ENCODE measurements around the gene POPDC3.

DNA sequence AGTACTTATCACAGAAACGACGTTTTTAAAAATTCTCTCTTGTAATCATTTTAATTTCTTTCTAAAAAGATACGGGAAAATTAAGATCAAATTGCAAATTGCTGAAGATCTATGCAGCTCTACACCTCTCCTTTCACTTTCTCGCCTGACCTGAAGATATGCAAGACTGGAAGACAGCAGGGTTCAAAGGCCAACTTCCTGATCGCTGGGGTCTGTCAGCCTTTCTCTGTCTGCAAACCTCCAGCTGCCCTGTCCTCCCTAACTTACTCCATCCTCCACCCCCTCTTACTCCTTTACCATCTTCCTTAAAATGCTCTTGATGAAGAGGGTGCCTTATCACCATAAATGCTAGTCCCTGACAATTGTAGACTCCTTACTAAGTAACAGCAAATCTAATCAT lies 63.7 kb downstream of the POPDC3 start:
- TF ChIP-seq, protein P1, sequence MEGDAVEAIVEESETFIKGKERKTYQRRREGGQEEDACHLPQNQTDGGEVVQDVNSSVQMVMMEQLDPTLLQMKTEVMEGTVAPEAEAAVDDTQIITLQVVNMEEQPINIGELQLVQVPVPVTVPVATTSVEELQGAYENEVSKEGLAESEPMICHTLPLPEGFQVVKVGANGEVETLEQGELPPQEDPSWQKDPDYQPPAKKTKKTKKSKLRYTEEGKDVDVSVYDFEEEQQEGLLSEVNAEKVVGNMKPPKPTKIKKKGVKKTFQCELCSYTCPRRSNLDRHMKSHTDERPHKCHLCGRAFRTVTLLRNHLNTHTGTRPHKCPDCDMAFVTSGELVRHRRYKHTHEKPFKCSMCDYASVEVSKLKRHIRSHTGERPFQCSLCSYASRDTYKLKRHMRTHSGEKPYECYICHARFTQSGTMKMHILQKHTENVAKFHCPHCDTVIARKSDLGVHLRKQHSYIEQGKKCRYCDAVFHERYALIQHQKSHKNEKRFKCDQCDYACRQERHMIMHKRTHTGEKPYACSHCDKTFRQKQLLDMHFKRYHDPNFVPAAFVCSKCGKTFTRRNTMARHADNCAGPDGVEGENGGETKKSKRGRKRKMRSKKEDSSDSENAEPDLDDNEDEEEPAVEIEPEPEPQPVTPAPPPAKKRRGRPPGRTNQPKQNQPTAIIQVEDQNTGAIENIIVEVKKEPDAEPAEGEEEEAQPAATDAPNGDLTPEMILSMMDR (IDR thresholded peaks at IDR 0.05), result no peak
- no peak for TF ChIP-seq POLR2A (IDR thresholded peaks at IDR 0.05)

Measured in body of pancreas (tissue), 4 donors.